NCI-H82 treated with DMSO at 0.1 percent for 48 hours (cell line): ENCODE data around the gene PABPN1L.

Experiments
- DNase-seq: peaks from one replicate; lab custom pipeline; 2025; ENCODE audit not compliant: unreplicated experiment; lab: John Stamatoyannopoulos, UW

Gene PABPN1L

GRCh38 chr16:88815227-88815626 lies 51.2 kb downstream of the PABPN1L start:
- DNase-seq: no peak

GRCh38 chr16:88814144-88814502 lies 52.3 kb downstream of the PABPN1L start:
- no peak for DNase-seq
